GM06990 (cell line): Measurements from ENCODE around the gene GLOD4.

Experiments used
- DNase-seq: peaks from one replicate; pipeline ENCODE4 v3.0.0-alpha.2; 2011; ENCODE audit not compliant: insufficient read length; ENCODE audit errors: extremely low read depth
- H3K27me3 ChIP-seq: replicated peaks from 2 replicates; pipeline ENCODE4 v1.6.0; 2011; ENCODE audit warnings: low read length; ENCODE audit not compliant: control insufficient read depth, insufficient read depth
- H3K36me3 ChIP-seq: 2 replicates; pipeline ENCODE4 v1.5.1; 2011; ENCODE audit warnings: low read length; ENCODE audit not compliant: control insufficient read depth, insufficient read depth
- H3K4me3 ChIP-seq: replicated peaks from 2 replicates; pipeline ENCODE4 v1.5.1; 2011; ENCODE audit warnings: low read depth, mild to moderate bottlenecking, control low read depth, low read length
- TF ChIP-seq, protein P1 (sequence below): IDR thresholded peaks from 2 replicates; pipeline ENCODE4 v1.5.1; 2011; ENCODE audit warnings: low read length, control low read depth, mild to moderate bottlenecking, inconsistent platforms; ENCODE audit not compliant: insufficient read depth, poor library complexity, severe bottlenecking

Gene GLOD4

DNA sequence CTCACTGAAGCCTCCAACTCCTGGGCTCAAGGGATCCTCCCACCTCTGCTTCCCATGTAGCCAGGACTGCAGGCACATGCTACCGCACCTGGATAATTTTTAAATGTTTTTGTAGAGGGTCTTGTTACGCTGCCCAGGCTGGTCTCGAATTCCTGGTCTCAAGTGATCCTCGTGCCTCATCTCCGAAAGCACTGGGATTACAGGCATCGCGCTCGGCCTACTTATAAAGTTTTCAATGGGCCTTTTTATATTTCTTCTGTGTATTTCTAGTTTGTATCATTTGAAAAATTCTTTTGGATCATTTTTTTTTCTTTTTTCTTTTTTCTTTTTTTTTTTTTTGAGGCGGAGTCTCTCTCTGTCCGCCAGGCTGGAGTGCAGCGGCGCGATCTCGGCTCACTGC is 57.0 kb downstream of the GLOD4 start:
- no peak for DNase-seq
- Histone ChIP-seq H3K27me3 (no peaks in the 10 kb centered on the region), H3K4me3 (no peak overlapping the region), H3K36me3 (no peaks in the 10 kb centered on the region)
- TF ChIP-seq, protein P1, sequence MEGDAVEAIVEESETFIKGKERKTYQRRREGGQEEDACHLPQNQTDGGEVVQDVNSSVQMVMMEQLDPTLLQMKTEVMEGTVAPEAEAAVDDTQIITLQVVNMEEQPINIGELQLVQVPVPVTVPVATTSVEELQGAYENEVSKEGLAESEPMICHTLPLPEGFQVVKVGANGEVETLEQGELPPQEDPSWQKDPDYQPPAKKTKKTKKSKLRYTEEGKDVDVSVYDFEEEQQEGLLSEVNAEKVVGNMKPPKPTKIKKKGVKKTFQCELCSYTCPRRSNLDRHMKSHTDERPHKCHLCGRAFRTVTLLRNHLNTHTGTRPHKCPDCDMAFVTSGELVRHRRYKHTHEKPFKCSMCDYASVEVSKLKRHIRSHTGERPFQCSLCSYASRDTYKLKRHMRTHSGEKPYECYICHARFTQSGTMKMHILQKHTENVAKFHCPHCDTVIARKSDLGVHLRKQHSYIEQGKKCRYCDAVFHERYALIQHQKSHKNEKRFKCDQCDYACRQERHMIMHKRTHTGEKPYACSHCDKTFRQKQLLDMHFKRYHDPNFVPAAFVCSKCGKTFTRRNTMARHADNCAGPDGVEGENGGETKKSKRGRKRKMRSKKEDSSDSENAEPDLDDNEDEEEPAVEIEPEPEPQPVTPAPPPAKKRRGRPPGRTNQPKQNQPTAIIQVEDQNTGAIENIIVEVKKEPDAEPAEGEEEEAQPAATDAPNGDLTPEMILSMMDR = no peak

DNA sequence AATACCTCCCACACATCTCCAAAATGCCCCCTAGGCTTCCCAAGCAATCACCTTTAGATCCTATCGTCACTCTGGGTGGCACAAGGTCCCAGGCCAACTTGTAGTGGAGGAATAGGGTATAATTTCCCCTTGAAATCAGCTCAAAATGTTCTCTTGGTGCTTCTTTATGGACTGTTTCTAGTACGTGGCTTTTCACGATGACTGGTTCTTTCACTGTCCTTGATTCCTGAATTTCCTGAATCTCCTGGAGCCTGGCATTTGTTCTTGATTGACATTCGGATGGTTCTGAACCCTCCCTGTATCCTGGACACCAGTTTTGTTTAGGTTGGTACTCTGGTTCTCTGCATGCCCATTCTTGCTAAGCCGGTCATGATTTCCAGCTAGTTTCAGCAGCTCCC is 60.5 kb downstream of the GLOD4 start:
- DNase-seq = no peak
- H3K27me3 ChIP-seq = no peaks in the 10 kb centered on the region
- no peak overlapping the region for H3K4me3 ChIP-seq
- TF ChIP-seq, protein P1 = no peak
- H3K36me3 ChIP-seq = no peaks in the 10 kb centered on the region

DNA sequence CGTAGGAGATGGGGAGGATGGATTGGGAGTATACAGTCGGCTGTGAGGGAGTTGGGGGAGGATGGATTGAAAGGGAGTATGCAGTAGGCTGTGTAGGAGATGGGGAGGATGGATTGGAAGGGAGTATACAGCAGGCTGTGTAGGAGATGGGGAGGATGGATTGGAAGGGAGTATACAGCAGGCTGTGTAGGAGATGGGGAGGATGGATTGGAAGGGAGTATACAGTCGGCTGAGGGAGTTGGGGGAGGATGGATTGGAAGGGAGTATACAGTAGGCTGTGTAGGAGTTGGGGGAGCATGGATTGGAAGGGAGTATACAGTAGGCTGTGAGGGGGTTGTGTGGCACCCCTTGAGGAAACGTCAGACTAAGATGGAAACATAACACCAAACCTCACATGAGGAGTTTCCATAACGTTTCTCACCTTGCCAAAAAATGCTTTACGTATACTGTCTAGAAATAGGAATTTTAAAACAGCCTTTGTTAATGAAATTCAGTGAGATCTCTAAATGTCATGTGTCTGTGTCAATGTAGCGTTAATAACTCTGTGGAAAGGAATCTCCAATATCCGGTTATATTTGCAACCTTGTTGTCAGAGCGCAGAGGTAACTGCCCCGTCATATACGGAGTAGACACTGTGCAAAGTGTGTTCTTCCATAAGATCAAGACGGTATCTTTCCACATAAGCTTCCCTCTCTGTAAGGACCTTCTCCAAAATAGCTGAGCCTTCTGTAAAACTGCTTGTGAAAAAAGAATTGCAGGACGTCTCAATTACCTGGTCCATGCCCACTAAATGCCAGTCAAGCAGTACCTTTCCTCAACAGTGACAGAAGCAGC is 61.2 kb downstream of the GLOD4 start:
- TF ChIP-seq, protein P1 = no peak
- H3K27me3 ChIP-seq = no peaks in the 10 kb centered on the region
- no peak overlapping the region for H3K4me3 ChIP-seq
- DNase-seq = no peak
- no peaks in the 10 kb centered on the region for H3K36me3 ChIP-seq

DNA sequence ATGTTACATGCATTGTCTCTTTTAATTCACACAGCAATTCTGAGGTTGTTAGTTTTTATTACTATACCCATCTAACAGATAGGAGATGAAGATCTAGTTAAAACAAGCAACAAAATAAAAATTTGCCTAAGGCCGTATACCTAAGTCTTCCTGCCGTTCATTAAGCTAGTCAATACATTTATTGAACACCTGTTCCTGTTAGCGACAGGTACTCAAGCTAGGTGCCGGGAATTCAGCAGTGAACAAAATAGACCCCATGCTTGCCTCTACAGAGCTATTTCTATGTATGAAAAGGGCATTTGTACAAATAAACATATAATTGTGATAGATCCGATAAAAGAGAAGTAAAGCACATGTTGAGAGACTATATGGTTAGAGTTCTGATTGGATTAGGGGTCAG is 64.0 kb downstream of the GLOD4 start:
- no peak for DNase-seq
- TF ChIP-seq, protein P1 = no peak
- Histone ChIP-seq H3K27me3 (no peaks in the 10 kb centered on the region), H3K36me3 (no peaks in the 10 kb centered on the region), H3K4me3 (no peak overlapping the region)
